Vagina (tissue), 2 donors: ENCODE data around the gene C11orf42. TPM values are rescaled to one million over a fixed set of nuclear protein-coding genes. Genes with fewer than 3 reads are reported as not detected.

ENCODE experiments used
- DNase-seq, 2 donors: peaks; one replicate each; pipeline ENCODE4 v3.0.0-alpha.2; 2017; ENCODE audit errors: extremely low spot score in 2 of 2
- H3K27ac ChIP-seq: fragments of 200-600 bp; sonication (generic); one replicate; pipeline ENCODE4 v1.5.1; 2019
- H3K27me3 ChIP-seq: fragments of 200-600 bp; sonication (generic); one replicate; pipeline ENCODE4 v1.5.1; 2019
- H3K36me3 ChIP-seq, 2 donors: fragments of 200-600 bp; sonication (generic); one replicate each; pipeline ENCODE4 v1.5.1; 2017 to 2019
- H3K4me1 ChIP-seq: fragments of 200-600 bp; sonication (generic); one replicate; pipeline ENCODE4 v1.5.1; 2019
- H3K4me3 ChIP-seq, 2 donors: fragments of 200-600 bp; sonication (generic); 1 replicate in 1 of 2; 2 replicates in 1 of 2; pipeline ENCODE4 v1.5.1; 2016 to 2019
- H3K9me3 ChIP-seq: fragments of 200-600 bp; sonication (generic); one replicate; pipeline ENCODE4 v1.5.1; 2019
- CTCF ChIP-seq, 3 experiments: fragments of 450-650 bp in 2 of 3; fragments of 200-600 bp in 1 of 3; sonication (generic) in 1 of 3; IDR thresholded peaks; one replicate each; pipeline ENCODE4 v1.5.1; 2017 to 2019; ENCODE audit warnings: antibody characterized with exemption in 3 of 3, mild to moderate bottlenecking in 2 of 3, moderate library complexity in 2 of 3
- POLR2A ChIP-seq, 2 donors: fragments of 450-650 bp; IDR thresholded peaks; one replicate each; pipeline ENCODE4 v1.6.1; 2017; ENCODE audit warnings: antibody characterized with exemption in 2 of 2, mild to moderate bottlenecking in 2 of 2, moderate library complexity in 2 of 2
- POLR2AphosphoS5 ChIP-seq, 2 donors: sonication (generic); formaldehyde crosslinking; IDR thresholded peaks; one replicate each; pipeline ENCODE4 v1.9.0; 2017; ENCODE audit warnings: antibody characterized with exemption in 2 of 2, mild to moderate bottlenecking in 2 of 2, low read depth in 1 of 2; ENCODE audit not compliant: insufficient read depth in 1 of 2
- intact Hi-C: fragments of 100-400 bp; cut with DNase I; formaldehyde crosslinking; loops from one replicate; pipeline ENCODE4 v1.15.1; 2023
- total RNA-seq: library from RNA; depleted of rRNA; stranded (reverse); fragments of >200 nt; gene quantifications from one replicate; pipeline ENCODE4 v1.2.3, GENCODE V29; 2016

Gene C11orf42
- total RNA-seq, 1 donor from 2014 or later = not detected

DNA sequence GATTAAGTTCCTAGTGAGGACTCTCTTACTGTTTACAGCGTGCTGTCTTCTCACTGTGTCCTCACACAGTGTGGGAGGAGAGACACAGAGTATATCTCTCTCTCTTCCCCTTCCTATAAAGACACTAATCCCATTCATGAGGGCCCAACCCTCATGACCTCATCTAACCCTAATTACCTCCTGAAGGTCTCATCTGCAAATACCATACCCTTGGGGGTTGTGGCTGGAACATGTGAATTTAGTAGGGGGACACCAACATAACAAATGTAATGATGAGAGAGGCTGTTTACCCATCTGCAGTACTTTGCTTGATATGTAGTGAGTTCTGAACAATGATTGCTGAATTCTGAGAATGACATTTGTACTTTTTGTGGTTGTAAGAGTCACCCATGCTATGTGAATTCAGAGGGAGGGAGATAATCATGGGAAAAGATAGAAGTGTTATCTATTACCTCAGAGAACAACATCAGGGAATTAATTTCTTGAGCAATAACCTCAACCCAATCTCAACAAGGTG is 11.2 kb upstream of the C11orf42 start:
- no peak for DNase-seq
- H3K36me3 ChIP-seq = no peaks in the 10 kb centered on the region
- H3K27me3 ChIP-seq = no peaks in the 10 kb centered on the region
- H3K9me3 ChIP-seq = no peaks in the 10 kb centered on the region
- TF ChIP-seq POLR2AphosphoS5 (IDR thresholded peaks at IDR 0.05; ENCODE audit: insufficient read depth in 1 of 2, low read depth in 1 of 2) (no peak), CTCF (IDR thresholded peaks at IDR 0.05) (no peak), POLR2A (IDR thresholded peaks at IDR 0.05) (no peak)
- no peak overlapping the region for H3K27ac ChIP-seq
- H3K4me3 ChIP-seq = no peak overlapping the region
- H3K4me1 ChIP-seq = no peaks in the 10 kb centered on the region
- intact Hi-C loops = no loop called here

DNA sequence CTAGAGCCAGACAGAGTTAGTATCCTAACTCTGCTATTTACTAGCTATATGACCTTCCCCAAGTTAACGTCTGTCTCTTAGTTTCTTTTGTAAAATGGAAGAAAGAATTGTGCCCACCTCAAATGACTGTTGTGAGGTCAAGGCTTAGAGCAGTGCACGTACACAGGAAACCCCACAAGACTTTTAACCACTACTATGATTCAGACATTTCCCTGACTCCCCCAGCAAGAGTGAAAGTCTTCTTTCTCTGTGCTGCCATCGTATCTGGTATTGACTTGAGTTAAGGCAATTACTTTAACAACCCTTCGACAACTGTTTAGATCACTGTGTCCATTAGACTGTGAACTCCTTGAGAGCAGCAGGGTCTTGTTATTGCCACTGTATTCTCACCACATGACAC is 9.0 kb upstream of the C11orf42 start:
- intact Hi-C loops = no loop called here
- no peaks in the 10 kb centered on the region for H3K4me1 ChIP-seq
- no peak for DNase-seq
- TF ChIP-seq POLR2A (IDR thresholded peaks at IDR 0.05) = no peak
- TF ChIP-seq POLR2AphosphoS5 (IDR thresholded peaks at IDR 0.05; ENCODE audit: insufficient read depth in 1 of 2, low read depth in 1 of 2) = no peak
- no peak for TF ChIP-seq CTCF (IDR thresholded peaks at IDR 0.05)
- no peaks in the 10 kb centered on the region for H3K9me3 ChIP-seq
- H3K4me3 ChIP-seq = no peak overlapping the region
- no peaks in the 10 kb centered on the region for H3K27me3 ChIP-seq
- H3K36me3 ChIP-seq = no peaks in the 10 kb centered on the region
- no peak overlapping the region for H3K27ac ChIP-seq

DNA sequence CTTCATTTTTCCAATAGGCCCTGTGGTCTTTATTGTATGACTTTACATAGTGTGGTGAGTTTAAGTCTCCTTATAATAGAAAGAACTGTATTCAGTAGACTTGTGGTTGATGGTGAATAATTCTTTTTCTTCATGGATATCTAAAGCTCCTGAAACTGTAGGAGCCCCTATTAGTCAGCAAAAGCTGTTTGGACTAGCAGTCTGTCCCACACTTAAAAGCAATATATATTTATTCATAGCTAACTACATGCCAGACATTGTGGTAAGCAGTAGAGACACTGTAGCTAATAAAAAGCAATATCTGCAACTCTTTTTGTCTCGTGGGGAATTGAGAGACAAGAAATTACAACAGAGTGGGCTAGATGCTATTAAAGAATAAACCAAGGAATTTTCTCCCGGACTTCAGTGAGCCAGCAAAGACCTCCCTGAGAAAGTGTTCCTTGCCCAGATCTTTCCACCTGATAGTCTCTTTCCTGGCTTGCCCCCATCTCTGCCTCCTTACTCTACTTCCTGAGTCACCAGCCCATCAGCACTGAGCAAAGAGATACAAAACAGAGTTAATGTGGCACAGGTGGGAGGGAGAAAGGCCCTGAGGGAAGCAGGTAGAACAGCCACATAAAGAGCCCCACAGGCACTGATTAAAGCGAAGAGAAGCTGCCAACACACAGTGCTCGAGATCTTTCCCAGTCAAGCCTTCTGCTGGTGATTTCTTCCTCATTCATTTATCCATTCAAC is 7.7 kb upstream of the C11orf42 start:
- TF ChIP-seq POLR2A (IDR thresholded peaks at IDR 0.05) = no peak
- Histone ChIP-seq H3K4me1 (no peaks in the 10 kb centered on the region), H3K36me3 (no peaks in the 10 kb centered on the region), H3K27me3 (no peaks in the 10 kb centered on the region), H3K4me3 (no peak overlapping the region), H3K9me3 (no peaks in the 10 kb centered on the region), H3K27ac (no peak overlapping the region)
- intact Hi-C loops = no loop called here
- DNase-seq = no peak

GRCh38 chr11:6199174-6199810 is 6.1 kb upstream of the C11orf42 start, which contains the start of gene OR52W1:
Gene OR52W1 (plus strand): TSS chr11:6199224. CDS start chr11:6199224, 0 bp downstream.
- DNase-seq = no peak
- intact Hi-C loops = no loop called here
- no peaks in the 10 kb centered on the region for H3K4me1 ChIP-seq
- H3K27me3 ChIP-seq = no peaks in the 10 kb centered on the region
- H3K27ac ChIP-seq = no peak within 1 kb of the TSS
- H3K4me3 ChIP-seq = no peak within 1 kb of the TSS
- no peak for TF ChIP-seq CTCF (IDR thresholded peaks at IDR 0.05)
- TF ChIP-seq POLR2AphosphoS5 (IDR thresholded peaks at IDR 0.05; ENCODE audit: insufficient read depth in 1 of 2, low read depth in 1 of 2) = no peak
- no peak for TF ChIP-seq POLR2A (IDR thresholded peaks at IDR 0.05)
- H3K9me3 ChIP-seq = no peaks in the 10 kb centered on the region
- H3K36me3 ChIP-seq = no peaks in the 10 kb centered on the region

GRCh38 chr11:6200975-6201374 is 4.4 kb upstream of the C11orf42 start:
- no peaks in the 10 kb centered on the region for H3K4me1 ChIP-seq
- H3K27ac ChIP-seq = no peak overlapping the region
- H3K36me3 ChIP-seq = no peaks in the 10 kb centered on the region
- TF ChIP-seq CTCF (IDR thresholded peaks at IDR 0.05) (no peak), POLR2A (IDR thresholded peaks at IDR 0.05) (no peak), POLR2AphosphoS5 (IDR thresholded peaks at IDR 0.05; ENCODE audit: insufficient read depth in 1 of 2, low read depth in 1 of 2) (no peak)
- intact Hi-C loops = no loop called here
- H3K9me3 ChIP-seq = no peaks in the 10 kb centered on the region
- no peaks in the 10 kb centered on the region for H3K27me3 ChIP-seq
- DNase-seq = no peak
- no peak overlapping the region for H3K4me3 ChIP-seq
